Left lung (tissue), 10 donors: Measurements from ENCODE around the gene ARHGAP15. TPM values are rescaled to one million over a fixed set of nuclear protein-coding genes. Genes with fewer than 3 reads are reported as not detected.

Experiments
- ATAC-seq: fragments of 200-7000 bp; cut with Tn5 transposase; one replicate; pipeline ENCODE4 v1.9.1; 2020; ENCODE audit warnings: moderate library complexity
- DNase-seq, 4 donors: peaks; one replicate each; pipeline ENCODE4 v3.0.0-alpha.2; 2013 to 2020
- H3K27ac ChIP-seq, 2 donors: fragments of 200-600 bp; sonication (generic) in 1 of 2; one replicate each; pipeline versions ENCODE4 v1.5.0 to v1.8.0; 2020 to 2021
- H3K27me3 ChIP-seq, 2 donors: fragments of 200-600 bp; sonication (generic) in 1 of 2; one replicate each; pipeline versions ENCODE4 v1.5.0 to v1.8.0; 2020 to 2021
- H3K36me3 ChIP-seq, 2 donors: fragments of 200-600 bp; sonication (generic) in 1 of 2; one replicate each; pipeline versions ENCODE4 v1.5.0 to v1.8.0; 2020 to 2021
- H3K4me1 ChIP-seq, 2 donors: fragments of 200-600 bp; one replicate each; pipeline ENCODE4 v1.8.0; 2021
- H3K4me3 ChIP-seq, 2 donors: fragments of 200-600 bp; sonication (generic) in 1 of 2; one replicate each; pipeline versions ENCODE4 v1.5.0 to v1.8.0; 2020 to 2021; ENCODE audit warnings: mild to moderate bottlenecking in 1 of 2
- H3K9me3 ChIP-seq, 2 donors: fragments of 200-600 bp; sonication (generic) in 1 of 2; one replicate each; pipeline versions ENCODE4 v1.5.0 to v1.8.0; 2020 to 2021
- intact Hi-C, 2 donors: fragments of 100-400 bp; cut with DNase I; formaldehyde crosslinking; loops; one replicate each; pipeline versions ENCODE4 v1.11.2 to v1.14.2; 2022
- polyA plus RNA-seq, 6 donors: library from polyadenylated mRNA; unstranded; fragments of 120-200 nt; gene quantifications; one replicate each; pipeline ENCODE4 v1.2.1, GENCODE V29; 2013; ENCODE audit not compliant: insufficient read length in 6 of 6
- total RNA-seq, 2 donors: library from RNA; stranded (reverse); fragmentation: NEBNext Ultra II Directional; extraction: Animal tissue kit (Norgen Biotek cat#: 25700); gene quantifications; one replicate each; pipeline ENCODE4 v1.2.1, GENCODE V29; 2021
- TF ChIP-seq, protein P1 (sequence below), 2 donors: fragments of 200-600 bp; sonication (generic) in 1 of 2; IDR thresholded peaks; one replicate each; pipeline versions ENCODE4 v1.5.0 to v1.8.0; 2021; ENCODE audit warnings: antibody characterized with exemption in 2 of 2
- donor health status: DM: no; HTN: yes; CAD: no.
- donor health status: DM: no; HTN: no; CAD: no.

Gene ARHGAP15
- total and polyA plus RNA-seq, 8 donors = 16.8 to 48.3 (median 30.2) TPM

GRCh38 chr2:143550500-143550899 lies 421.3 kb downstream of the ARHGAP15 start:
- TF ChIP-seq, protein P1, sequence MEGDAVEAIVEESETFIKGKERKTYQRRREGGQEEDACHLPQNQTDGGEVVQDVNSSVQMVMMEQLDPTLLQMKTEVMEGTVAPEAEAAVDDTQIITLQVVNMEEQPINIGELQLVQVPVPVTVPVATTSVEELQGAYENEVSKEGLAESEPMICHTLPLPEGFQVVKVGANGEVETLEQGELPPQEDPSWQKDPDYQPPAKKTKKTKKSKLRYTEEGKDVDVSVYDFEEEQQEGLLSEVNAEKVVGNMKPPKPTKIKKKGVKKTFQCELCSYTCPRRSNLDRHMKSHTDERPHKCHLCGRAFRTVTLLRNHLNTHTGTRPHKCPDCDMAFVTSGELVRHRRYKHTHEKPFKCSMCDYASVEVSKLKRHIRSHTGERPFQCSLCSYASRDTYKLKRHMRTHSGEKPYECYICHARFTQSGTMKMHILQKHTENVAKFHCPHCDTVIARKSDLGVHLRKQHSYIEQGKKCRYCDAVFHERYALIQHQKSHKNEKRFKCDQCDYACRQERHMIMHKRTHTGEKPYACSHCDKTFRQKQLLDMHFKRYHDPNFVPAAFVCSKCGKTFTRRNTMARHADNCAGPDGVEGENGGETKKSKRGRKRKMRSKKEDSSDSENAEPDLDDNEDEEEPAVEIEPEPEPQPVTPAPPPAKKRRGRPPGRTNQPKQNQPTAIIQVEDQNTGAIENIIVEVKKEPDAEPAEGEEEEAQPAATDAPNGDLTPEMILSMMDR (IDR thresholded peaks at IDR 0.05) = no peak
- H3K27me3 ChIP-seq = no peaks in the 10 kb centered on the region
- DNase-seq = no peak
- H3K9me3 ChIP-seq = no peaks in the 10 kb centered on the region
- peaks cover 0 to 8% of the 10 kb centered on the region in 2 donors for H3K4me1 ChIP-seq
- peak overlapping the region in 1 of 2 donors; percentile 5 for H3K27ac ChIP-seq
- H3K4me3 ChIP-seq = no peak overlapping the region
- no peak for ATAC-seq
- no peaks in the 10 kb centered on the region for H3K36me3 ChIP-seq
- intact Hi-C loops = no loop called here

GRCh38 chr2:143551971-143552650 lies 422.9 kb downstream of the ARHGAP15 start:
- intact Hi-C loops = no loop called here
- TF ChIP-seq, protein P1 (IDR thresholded peaks at IDR 0.05) = no peak
- Histone ChIP-seq H3K4me1 (peaks cover 0 to 8% of the 10 kb centered on the region in 2 donors), H3K9me3 (no peaks in the 10 kb centered on the region), H3K27ac (peak overlapping the region in 1 of 2 donors; percentile 9), H3K27me3 (no peaks in the 10 kb centered on the region), H3K36me3 (no peaks in the 10 kb centered on the region), H3K4me3 (no peak overlapping the region)
- no peak for DNase-seq
- no peak for ATAC-seq

DNA sequence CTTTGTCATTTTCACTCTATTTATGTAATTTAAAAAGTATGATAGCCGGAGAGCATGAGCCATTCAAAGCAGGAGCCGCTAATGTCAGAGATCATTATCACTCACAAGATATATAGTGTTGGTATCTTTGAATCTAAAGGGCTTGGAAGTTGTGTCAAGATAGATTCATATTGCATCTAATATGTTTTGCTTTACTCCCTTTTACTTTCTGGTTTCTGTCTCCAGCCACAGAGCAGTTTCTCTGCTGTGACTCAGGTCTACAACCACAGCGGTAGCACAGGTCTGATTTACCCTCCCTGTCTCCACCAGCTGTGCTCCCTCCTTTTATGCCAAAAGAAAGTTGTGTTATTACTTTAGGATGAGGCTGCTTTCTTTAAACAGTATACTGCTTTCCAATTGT lies 424.0 kb downstream of the ARHGAP15 start:
- H3K27me3 ChIP-seq = no peaks in the 10 kb centered on the region
- H3K4me3 ChIP-seq = no peak overlapping the region
- no peak for ATAC-seq
- H3K36me3 ChIP-seq = no peaks in the 10 kb centered on the region
- peaks cover 2 to 4% of the 10 kb centered on the region in 2 donors for H3K4me1 ChIP-seq
- intact Hi-C loops = no loop called here
- no peaks in the 10 kb centered on the region for H3K9me3 ChIP-seq
- DNase-seq = no peak
- H3K27ac ChIP-seq = peak overlapping the region in 1 of 2 donors; percentile 9
- TF ChIP-seq, protein P1 (IDR thresholded peaks at IDR 0.05) = no peak

- no peak overlapping the region for H3K4me3 ChIP-seq
- DNase-seq = peak in 2 of 4 donors; percentile 49 to 69
- peak; percentile 69 for ATAC-seq
- H3K27ac ChIP-seq = peak overlapping the region in 1 of 2 donors; percentile 39
- intact Hi-C loops = no loop called here
- H3K27me3 ChIP-seq = no peaks in the 10 kb centered on the region
- TF ChIP-seq, protein P1 (IDR thresholded peaks at IDR 0.05) = no peak
- peaks cover 5 to 12% of the 10 kb centered on the region in 2 donors for H3K4me1 ChIP-seq
- no peaks in the 10 kb centered on the region for H3K36me3 ChIP-seq
- H3K9me3 ChIP-seq = no peaks in the 10 kb centered on the region
Measured at GRCh38 chr2:143558665-143559064, 429.4 kb downstream of the ARHGAP15 start.

DNA sequence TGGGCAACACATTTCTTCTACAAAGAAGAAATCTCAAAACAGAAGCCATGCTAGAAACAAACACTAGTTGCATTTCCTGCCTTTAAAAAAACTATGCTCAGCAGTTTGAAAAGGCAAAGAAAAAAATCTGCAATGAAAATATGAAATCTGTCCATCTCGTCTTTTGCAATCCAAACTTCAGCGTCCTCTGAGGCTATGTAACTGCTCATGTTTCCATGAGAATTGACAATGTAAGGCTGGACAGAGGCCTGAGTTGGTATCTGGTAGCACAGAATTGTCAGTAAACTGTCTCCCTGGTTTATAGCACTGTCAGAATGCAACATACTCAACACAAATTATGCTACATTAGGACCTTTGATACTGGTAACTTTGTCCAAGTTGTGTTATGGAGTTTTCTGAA lies 429.9 kb downstream of the ARHGAP15 start:
- Histone ChIP-seq H3K4me1 (peaks cover 5 to 12% of the 10 kb centered on the region in 2 donors), H3K36me3 (no peaks in the 10 kb centered on the region), H3K4me3 (no peak overlapping the region), H3K27me3 (no peaks in the 10 kb centered on the region), H3K9me3 (no peaks in the 10 kb centered on the region), H3K27ac (peak overlapping the region in 1 of 2 donors; percentile 39)
- TF ChIP-seq, protein P1 (IDR thresholded peaks at IDR 0.05) = no peak
- DNase-seq (peak in 2 of 4 donors; percentile 40 to 64), ATAC-seq (peak; percentile 23)
- intact Hi-C loops = no loop called here
